Muscle layer of duodenum (tissue), 2 donors: ENCODE measurements around the gene MBNL1.

ENCODE experiments used
- H3K27ac ChIP-seq: one replicate; pipeline ENCODE4 v1.7.0; 2013; ENCODE audit warnings: mild to moderate bottlenecking, low read length
- H3K27me3 ChIP-seq: one replicate; pipeline ENCODE4 v1.7.0; 2013; ENCODE audit warnings: low read depth, mild to moderate bottlenecking, control low read depth, low read length
- H3K36me3 ChIP-seq, 2 donors: one replicate each; pipeline ENCODE4 v1.7.0; 2013; ENCODE audit warnings: low read length in 2 of 2, control low read depth in 1 of 2, mild to moderate bottlenecking in 1 of 2; ENCODE audit not compliant: insufficient read depth in 2 of 2, control insufficient read depth in 1 of 2
- H3K4me1 ChIP-seq, 2 donors: one replicate each; pipeline ENCODE4 v1.7.0; 2013; ENCODE audit warnings: low read length in 2 of 2, mild to moderate bottlenecking in 2 of 2, control low read depth in 1 of 2, moderate library complexity in 1 of 2; ENCODE audit not compliant: insufficient read depth in 2 of 2, control insufficient read depth in 1 of 2
- H3K4me3 ChIP-seq, 2 donors: one replicate each; pipeline ENCODE4 v1.7.0; 2013; ENCODE audit warnings: low read length in 2 of 2, low read depth in 1 of 2, mild to moderate bottlenecking in 1 of 2
- H3K9me3 ChIP-seq, 2 donors: one replicate each; pipeline ENCODE4 v1.7.0; 2013; ENCODE audit warnings: low read length in 2 of 2, control low read depth in 1 of 2, mild to moderate bottlenecking in 1 of 2; ENCODE audit not compliant: control insufficient read depth in 1 of 2
- donor health status: healthy.

Gene MBNL1, protein sequence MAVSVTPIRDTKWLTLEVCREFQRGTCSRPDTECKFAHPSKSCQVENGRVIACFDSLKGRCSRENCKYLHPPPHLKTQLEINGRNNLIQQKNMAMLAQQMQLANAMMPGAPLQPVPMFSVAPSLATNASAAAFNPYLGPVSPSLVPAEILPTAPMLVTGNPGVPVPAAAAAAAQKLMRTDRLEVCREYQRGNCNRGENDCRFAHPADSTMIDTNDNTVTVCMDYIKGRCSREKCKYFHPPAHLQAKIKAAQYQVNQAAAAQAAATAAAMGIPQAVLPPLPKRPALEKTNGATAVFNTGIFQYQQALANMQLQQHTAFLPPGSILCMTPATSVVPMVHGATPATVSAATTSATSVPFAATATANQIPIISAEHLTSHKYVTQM

DNA sequence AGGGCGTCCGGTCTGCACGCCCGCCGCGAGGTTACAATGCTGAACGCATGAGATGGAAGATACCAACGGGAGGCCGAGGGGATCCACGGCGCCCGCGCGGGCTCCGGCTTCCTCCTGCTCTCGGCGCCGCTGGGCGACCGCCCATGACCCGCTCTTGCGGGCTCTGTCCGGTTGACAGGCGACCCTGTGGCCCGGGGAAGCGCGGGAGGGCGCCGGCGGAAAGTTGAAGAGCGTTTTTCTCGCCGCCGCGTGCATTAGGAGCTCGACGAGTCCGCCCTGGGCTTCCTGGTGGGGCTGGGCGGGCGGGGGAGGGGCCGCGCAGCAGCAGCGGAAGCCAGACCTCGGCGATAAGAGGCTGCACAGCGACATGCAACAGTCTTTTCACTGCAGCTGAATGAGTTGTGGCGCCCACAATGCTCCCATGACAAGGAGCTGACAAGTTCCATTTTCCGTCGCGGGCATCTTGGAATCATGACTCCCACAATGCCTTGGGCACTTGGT, at the start of gene MBNL1:
Gene MBNL1 (plus strand): TSS at position 375 of the 501 bp plus-strand sequence. CDS start 31,265 bp downstream, outside the sequence.
- no peaks in the 10 kb centered on the region for H3K9me3 ChIP-seq
- peak within 1 kb of the TSS; percentile 99 for H3K27ac ChIP-seq
- peaks cover 0 to 26% of the 10 kb centered on the region in 2 donors for H3K36me3 ChIP-seq
- peak within 1 kb of the TSS; percentile 85 to 99 for H3K4me3 ChIP-seq
- H3K27me3 ChIP-seq, result no peaks in the 10 kb centered on the region
- peaks cover 24 to 25% of the 10 kb centered on the region in 2 donors for H3K4me1 ChIP-seq

DNA sequence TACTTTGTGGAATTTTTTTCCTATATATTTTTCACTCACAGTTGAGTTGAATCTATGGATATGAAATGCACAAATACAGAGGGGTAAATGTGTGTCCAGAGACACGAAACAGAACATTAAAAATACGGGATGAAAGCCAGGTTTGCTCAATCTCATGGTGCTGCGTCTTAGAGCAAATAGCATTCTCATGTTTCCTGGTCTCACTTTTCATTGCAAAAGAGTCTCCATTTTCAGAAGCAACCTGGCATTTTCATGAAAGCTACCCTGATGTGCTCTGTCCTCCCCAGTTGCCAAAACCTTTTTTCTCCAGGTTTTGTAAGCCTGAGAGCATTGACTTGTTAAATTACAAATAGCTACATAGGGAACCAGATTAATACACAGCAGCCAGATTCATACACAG, 49.5 kb upstream of the MBNL1 start:
- H3K27ac ChIP-seq, result peak overlapping the region; percentile 3
- H3K9me3 ChIP-seq, result no peaks in the 10 kb centered on the region
- H3K27me3 ChIP-seq, result no peaks in the 10 kb centered on the region
- H3K4me3 ChIP-seq, result no peak overlapping the region
- H3K4me1 ChIP-seq, result peaks cover 0 to 16% of the 10 kb centered on the region in 2 donors
- no peaks in the 10 kb centered on the region for H3K36me3 ChIP-seq

GRCh38 chr3:152219769-152220255, 48.9 kb upstream of the MBNL1 start:
- H3K36me3 ChIP-seq, result no peaks in the 10 kb centered on the region
- H3K4me3 ChIP-seq, result no peak overlapping the region
- H3K4me1 ChIP-seq, result peaks cover 0 to 16% of the 10 kb centered on the region in 2 donors
- H3K27ac ChIP-seq, result no peak overlapping the region
- H3K9me3 ChIP-seq, result no peaks in the 10 kb centered on the region
- no peaks in the 10 kb centered on the region for H3K27me3 ChIP-seq

GRCh38 chr3:152222327-152222726, 46.4 kb upstream of the MBNL1 start:
- Histone ChIP-seq H3K4me3 (peak overlapping the region in 1 of 2 donors; percentile 9), H3K9me3 (no peaks in the 10 kb centered on the region), H3K27ac (peak overlapping the region; percentile 84), H3K4me1 (peaks cover 4 to 28% of the 10 kb centered on the region in 2 donors), H3K36me3 (no peaks in the 10 kb centered on the region), H3K27me3 (no peaks in the 10 kb centered on the region)

DNA sequence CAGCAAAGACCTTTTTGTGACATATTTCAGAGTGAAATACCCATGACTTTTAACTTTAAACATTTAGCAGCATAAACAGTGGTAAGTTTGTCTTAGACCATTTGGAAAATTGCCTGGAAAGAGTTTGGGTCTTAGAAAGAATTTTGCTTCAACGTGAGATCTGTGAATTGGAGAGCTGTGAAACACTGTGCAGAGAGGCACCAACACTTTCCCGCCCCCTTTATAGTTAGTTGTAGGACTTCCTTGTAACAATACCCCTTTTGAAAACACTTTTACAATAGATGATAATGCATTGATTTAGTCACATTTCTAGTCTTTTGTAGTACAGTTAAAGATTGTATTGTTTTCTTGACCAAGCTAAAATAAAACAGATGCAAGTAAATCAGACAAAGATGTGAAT, 43.5 kb upstream of the MBNL1 start:
- Histone ChIP-seq H3K27me3 (no peaks in the 10 kb centered on the region), H3K4me3 (no peak overlapping the region), H3K36me3 (no peaks in the 10 kb centered on the region), H3K9me3 (no peaks in the 10 kb centered on the region), H3K4me1 (peaks cover 4 to 21% of the 10 kb centered on the region in 2 donors), H3K27ac (no peak overlapping the region)

GRCh38 chr3:152226176-152226575, 42.6 kb upstream of the MBNL1 start:
- peaks cover 4 to 21% of the 10 kb centered on the region in 2 donors for H3K4me1 ChIP-seq
- no peak overlapping the region for H3K27ac ChIP-seq
- H3K9me3 ChIP-seq, result no peaks in the 10 kb centered on the region
- no peaks in the 10 kb centered on the region for H3K36me3 ChIP-seq
- no peaks in the 10 kb centered on the region for H3K27me3 ChIP-seq
- no peak overlapping the region for H3K4me3 ChIP-seq

DNA sequence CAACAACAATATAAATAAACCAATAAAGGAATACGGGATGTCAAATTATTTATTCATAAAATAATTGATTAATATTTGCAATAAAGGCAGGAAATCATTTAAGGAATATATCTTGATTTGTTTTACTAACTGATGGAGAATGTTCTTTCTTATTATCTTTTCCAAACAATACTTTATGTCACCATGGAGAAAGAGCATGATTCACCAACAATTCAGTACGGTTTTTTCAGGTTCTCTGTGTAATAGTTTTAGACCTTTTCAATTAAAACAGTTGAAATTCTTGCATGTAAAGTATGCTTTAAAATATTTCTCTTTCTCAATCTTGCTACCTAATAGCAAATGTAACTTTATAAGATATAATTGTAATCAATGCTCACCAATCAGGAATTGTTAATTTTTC, 41.7 kb upstream of the MBNL1 start:
- Histone ChIP-seq H3K9me3 (no peaks in the 10 kb centered on the region), H3K4me1 (peaks cover 4 to 21% of the 10 kb centered on the region in 2 donors), H3K36me3 (no peaks in the 10 kb centered on the region), H3K27ac (no peak overlapping the region), H3K4me3 (no peak overlapping the region), H3K27me3 (no peaks in the 10 kb centered on the region)

DNA sequence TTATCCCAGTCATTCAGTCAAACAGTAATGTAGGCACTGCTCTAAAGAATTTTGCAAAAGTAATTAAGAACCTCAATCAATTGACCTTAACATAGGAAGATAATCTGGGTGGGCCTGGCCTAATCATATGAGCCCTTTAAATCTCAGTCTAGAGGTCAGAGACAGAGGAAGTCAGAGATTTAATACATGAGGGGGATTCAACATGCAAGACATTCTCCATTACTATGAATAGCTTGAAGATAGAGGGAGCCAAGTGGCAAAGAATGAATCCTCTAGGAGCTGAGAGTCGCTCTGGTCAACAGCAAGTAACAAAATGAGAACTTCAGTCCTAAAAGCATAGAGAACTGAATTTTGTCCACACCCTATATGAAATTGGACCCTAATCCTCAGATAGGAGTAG, 39.0 kb upstream of the MBNL1 start:
- Histone ChIP-seq H3K27me3 (no peaks in the 10 kb centered on the region), H3K4me3 (no peak overlapping the region), H3K4me1 (peaks cover 4 to 12% of the 10 kb centered on the region in 2 donors), H3K9me3 (no peaks in the 10 kb centered on the region), H3K36me3 (no peaks in the 10 kb centered on the region), H3K27ac (no peak overlapping the region)

DNA sequence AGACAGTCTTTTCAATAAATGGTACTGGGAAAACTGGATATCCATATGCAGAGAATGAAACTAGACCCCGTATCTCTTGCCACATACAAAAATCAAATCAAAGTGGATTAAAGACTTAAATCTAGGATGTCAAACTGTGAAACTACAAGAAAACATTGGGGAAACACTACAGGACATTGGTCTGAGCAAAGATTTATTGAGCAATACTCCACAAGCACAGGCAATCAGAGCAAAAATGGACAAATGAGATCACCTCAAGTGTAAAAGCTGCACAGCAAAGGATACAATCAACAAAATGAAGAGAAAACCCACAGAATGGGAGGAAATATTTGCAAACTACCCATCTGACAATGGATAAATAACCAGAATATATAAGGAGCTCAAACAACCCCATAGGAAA, 38.4 kb upstream of the MBNL1 start:
- Histone ChIP-seq H3K27me3 (no peaks in the 10 kb centered on the region), H3K36me3 (no peaks in the 10 kb centered on the region), H3K4me3 (no peak overlapping the region), H3K4me1 (peaks cover 3 to 11% of the 10 kb centered on the region in 2 donors), H3K9me3 (no peaks in the 10 kb centered on the region), H3K27ac (no peak overlapping the region)

GRCh38 chr3:152232001-152232400, 36.7 kb upstream of the MBNL1 start:
- no peak overlapping the region for H3K27ac ChIP-seq
- no peaks in the 10 kb centered on the region for H3K36me3 ChIP-seq
- H3K4me3 ChIP-seq, result no peak overlapping the region
- H3K27me3 ChIP-seq, result no peaks in the 10 kb centered on the region
- peaks cover 0 to 3% of the 10 kb centered on the region in 2 donors for H3K4me1 ChIP-seq
- H3K9me3 ChIP-seq, result no peaks in the 10 kb centered on the region

- peaks cover 0 to 3% of the 10 kb centered on the region in 2 donors for H3K4me1 ChIP-seq
- no peaks in the 10 kb centered on the region for H3K27me3 ChIP-seq
- no peak overlapping the region for H3K4me3 ChIP-seq
- H3K27ac ChIP-seq, result no peak overlapping the region
- no peaks in the 10 kb centered on the region for H3K9me3 ChIP-seq
- H3K36me3 ChIP-seq, result no peaks in the 10 kb centered on the region
These were observed 36.0 kb upstream of the MBNL1 start for GRCh38 chr3:152232679-152233078.
